Activated T-cell treated with anti-CD3 and anti-CD28 coated beads for 4 hours (primary cell): ENCODE data around the gene USP31.
A peak's percentile ranks its signal among the peaks of the same experiment; 100 is the strongest.
"Not testable (repeated sequence)": the region's sequence is repeated elsewhere in the genome, so short reads cannot be mapped to it uniquely, and the experiment has no call there.

Experiments
- DNase-seq: peaks from one replicate; pipeline ENCODE4 v3.0.0-alpha.2; 2020

The USP31 gene

DNA sequence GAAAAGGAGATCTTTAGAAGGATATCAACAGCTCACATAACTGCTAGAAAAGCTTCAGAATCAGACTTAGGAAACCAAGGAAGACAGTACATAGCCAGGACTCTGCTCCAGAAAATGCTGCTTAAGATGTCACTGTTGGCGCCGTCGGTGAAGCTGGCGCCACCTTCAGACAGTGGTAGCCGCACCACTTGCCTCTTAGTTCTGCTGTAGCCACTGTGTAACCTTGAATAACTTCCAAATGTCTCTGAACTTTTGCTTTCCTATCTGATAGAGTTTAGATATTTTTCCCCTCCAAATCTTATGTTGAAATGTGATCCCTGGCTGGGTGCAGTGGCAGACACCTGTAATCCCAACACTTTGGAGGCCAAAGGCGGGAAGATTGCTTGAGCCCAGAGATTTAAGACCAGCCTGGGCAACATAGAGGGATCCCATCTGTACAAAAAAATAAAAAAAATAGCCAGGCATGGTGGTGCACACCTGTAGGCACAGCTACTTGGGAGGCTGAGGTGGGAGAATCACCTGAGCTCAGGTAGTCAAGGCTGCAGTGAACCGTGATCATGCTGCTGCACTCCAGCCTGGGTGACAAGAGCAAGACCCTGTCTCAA lies 6.3 kb upstream of the USP31 start:
- no peak for DNase-seq

DNA sequence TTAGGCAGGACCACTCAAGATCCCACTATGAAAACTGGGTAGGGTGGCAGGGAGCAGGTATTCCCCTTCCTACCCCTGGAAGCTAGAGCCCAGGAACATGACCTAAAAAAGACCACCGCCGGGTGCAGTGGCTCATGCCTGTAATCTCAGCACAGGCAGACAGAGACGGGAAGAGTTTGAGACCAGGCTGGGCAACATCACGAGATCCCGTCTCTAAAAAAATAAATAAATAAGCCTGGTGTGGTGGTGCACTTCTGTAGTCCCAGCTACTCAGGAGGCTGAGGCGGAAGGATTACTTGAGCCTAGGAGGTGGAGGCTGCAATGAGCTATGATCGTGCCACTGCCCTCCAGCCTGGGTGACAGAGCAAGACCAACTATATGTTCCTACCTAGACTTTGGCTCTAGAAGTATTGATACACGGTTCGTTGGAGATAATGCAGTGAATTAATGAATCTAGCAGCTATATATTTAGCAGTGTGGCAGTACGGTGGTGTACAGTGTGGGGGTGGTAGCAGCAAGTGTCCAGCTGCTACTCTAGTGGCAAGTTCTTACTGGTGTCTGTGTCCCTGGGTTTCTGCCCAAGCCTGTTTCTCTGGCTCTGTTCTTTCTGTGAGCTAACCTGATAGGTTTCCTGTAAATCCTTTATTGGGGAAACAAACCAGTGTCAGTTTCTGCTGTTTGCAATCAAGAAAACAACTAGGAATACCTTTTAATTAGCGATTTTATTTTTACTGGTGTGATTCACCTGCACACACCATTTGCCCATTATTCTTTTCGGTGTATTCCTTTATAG lies 3.3 kb upstream of the USP31 start:
- no peak for DNase-seq

DNA sequence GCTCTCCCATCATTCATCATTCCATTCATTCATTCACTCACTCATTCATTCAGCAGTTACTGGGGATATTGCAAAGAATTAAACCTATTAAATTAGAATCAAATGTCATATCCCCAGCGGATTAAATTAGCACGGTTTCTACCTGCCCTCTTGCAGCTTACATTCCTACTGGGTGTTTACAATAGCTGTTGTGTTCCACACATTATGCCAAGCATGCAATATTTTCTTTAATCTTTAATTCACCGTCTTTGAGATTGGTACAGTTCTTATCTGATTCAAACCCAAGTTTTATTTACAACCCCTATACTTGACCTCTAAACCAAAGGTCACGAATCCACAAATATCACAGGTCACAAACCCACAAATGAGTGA lies 727 bp upstream of the USP31 start:
- DNase-seq, result no peak

DNA sequence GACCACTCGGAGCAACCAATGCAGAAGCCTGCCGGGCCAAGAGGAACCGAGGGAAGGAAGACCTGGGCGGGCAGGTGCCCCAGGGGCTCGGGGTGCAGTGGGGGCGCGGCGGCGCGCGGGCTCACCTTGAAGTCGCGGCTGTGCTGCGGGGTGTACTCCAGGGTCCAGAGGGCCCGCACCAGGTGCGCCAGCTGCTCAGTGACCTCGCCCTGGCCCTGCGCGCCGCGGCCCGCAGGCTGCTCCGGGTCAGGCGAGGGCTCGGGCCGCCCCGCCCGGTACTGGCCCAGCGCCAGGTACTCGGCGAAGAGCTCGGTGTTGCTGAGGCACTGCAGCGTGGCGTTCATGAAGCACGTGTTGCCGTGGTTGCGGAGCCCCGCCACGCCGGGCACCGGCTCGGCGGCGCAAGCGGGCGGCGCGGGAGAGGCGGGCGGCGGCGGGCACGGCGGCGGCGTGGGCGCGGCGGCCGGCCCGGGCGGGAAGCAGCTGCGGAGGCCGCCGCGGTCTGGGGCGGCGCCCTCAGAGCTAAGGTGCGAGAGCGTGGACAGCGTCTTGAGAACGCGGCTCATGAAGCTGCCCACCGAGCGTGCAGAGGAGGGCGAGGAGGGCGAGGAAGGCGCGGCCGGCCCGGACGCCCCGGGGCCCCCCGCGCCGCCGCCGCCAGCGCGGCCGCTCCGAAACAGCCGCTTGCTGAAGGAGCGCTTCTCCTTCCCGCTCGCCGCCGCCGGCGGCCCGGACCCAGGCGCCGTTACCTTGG lies 562 bp downstream of the USP31 start:
- DNase-seq, result peak; percentile 43

DNA sequence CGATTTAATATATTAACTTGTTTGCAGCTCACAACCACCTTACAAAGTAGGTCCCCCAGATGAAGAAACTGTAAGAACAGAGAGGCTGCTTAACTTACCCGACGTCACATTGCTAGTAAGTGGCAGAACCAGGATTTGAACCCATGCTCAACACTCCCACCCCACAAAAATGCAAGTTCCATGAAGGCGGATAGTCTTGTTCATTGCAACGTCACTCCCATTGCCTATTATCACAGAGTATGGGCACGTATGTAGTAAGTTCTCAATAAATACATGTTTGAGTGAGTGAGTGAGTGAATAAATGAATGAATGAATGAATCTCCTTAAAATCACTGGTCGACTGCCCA lies 1.1 kb downstream of the USP31 start:
- DNase-seq, result no peak

DNA sequence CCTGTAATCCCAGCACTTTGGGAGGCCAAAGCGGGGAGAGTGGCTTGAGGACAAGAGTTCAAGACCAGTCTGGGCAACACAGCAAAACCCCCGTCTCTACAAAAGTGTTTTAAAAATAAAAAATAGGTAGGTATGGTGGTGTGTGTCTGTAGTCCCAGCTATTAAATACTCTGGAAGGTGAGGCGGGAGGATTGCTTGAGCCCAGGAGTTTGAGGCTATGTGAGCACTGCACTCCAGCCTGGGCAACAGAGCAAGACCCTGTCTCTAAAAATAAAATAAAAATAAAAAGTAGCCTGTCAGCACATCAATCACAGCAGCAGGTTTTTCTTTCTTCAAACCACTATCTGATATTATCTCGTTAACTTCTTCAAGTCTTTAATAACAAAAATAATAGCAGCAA lies 1.6 kb downstream of the USP31 start:
- DNase-seq, result no peak

DNA sequence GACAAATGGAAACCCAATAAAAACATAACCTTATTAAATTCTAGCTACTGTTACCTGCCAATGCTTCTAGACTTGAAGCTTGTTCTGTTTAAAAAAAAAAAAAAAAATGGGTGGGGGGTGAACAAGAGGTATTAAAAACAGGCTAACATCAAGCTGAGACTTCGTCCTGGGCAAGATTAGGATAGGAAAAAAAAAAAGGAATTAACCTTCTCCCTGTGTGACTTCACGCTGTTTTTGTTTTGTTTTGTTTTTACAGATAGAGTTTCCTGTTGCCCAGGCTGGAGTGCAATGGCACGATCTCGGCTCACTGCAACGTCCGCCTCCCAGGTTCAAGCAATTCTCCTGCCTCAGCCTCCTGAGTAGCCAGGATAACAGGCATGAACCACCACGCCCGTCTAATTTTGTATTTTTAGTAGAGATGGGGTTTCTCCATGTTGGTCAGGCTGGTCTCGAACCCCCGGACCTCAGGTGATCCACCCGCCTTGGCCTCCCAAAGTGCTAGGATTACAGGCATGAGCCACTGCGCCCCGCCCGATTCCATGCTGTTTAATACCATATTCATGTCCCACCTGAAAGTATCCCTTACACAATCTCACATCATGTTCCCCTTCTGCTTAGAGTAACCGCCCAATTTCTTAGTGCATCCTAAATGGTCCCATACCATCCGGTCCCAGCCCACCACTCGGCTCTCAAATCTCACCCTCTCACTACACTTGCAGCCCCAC lies 2.2 kb downstream of the USP31 start:
- no peak for DNase-seq

DNA sequence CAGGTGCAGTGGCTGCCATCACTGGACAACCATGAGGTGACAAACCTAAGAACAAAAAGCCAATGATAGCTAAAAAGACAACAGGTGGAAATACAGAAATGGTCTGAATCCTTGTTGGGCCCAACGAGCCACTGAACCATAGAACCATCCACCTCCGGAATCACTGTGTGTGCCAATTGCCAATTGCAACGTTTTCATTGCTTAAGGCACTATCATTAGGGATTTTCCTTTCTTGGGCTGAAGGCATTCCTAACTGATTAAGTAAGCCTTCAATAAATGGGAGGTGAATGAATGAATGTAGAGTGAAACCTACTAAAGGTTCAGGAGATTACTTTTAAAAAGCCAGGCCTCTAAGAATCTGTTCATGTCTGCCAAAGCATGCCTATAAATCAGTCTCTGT lies 3.6 kb downstream of the USP31 start:
- no peak for DNase-seq

DNA sequence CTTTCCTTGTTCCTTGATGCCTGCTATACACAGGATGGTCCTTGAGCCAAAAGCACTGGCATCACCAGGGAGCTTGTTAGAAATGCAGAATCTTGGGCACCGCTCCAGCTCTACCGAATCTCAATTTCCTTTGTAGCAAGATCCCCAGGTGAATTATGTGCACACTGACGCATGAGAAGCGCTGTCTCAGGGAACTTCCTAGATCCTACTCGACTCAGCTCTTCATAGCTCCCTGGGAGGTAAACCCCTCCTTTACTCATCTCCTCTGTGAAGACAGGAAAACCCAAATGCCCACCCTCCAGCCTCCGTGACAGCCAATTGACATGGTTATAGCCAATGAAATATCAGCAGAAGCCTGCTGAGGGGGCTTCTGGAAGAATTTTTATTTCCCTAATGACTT lies 4.1 kb downstream of the USP31 start:
- no peak for DNase-seq

DNA sequence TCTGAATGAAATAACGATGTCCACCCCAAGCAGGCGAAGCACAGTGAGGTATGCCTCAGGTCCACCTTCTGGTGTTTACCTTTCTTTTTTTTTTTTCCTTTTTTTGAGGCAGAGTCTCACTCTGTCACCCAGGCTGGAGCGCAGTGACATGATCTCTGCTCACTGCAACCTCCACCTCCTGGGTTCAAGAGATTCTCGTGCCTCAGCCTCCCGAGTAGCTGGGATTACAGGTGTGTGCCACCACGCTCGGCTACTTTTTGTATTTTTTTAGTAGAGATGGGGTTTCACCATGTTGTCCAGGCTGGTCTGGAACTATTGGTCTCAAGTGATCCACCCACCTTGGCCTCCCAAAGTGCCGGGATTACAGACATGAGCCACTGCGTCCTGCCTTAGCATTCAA lies 4.9 kb downstream of the USP31 start:
- not testable (repeated sequence) for DNase-seq

DNA sequence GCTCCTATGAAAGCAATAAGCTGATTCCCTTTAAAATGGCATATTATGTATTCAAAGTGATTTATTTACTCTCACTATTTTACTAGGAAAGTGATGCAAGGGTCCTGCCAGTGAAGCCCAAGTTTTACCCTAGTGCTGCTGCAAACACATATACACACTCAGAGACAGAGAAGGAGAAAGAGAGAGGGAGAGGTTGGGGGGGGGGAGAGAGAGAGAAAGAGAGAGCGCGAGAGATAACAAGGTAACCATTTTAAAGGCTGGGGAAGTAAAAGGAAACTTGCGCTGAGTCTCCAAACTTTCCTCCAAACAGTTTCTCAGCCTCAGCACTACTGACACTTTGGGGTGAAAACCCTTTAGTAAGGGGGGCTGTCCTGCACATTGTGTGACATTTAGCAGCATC lies 5.9 kb downstream of the USP31 start:
- DNase-seq, result no peak

DNA sequence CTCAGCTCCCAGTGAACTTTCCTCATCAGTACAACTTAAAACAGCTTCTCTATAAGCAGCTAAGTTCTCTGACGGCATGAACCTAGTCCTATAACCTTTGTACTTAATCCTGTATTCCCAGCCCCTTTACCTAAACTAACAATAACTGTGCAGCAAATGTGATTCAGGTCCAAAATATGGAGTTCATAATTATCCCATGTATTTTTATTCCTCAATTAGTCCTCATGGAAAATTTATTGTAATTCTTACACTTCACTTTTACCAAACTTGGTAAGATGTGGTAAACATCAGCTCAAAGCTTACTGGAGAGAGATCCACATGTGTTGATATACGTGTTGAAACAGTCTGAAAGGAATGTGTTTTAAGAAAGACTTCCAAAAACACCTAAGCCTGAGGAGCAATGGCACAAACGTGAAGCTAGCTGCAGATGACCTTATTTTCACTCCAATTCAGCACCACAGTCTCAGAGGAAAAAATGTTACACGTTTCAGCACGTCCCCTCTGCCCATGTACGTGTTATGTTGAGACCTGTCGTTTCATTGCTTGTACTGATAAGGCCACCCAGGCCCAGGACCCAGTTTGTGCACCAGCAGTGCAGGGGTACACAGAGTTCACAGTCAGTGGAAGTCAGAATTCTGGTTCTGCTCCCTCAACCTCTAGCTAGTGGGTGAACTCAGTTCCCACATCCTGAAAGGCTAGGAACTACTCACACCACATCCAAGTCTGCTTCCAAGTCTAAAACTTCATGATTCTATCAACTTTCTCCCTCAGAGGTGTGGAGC lies 7.1 kb downstream of the USP31 start:
- DNase-seq, result no peak

DNA sequence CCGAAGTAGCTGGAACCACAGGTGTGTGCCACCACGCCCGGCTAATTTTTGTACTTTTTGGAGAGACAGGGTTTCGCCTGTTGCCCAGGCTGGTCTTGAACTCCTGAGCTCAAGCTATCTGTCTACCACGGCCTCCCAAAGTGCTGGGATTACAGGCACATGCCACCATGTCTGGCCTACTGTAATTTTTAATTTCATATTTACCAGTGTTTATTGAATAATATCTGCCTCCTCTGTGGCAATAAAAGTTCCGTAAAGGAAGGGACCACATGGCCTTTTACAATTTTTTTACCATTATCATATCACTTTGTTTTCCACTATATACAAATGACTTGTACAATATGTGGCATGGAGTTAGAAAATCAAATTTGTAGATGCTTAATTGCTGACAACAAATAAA lies 7.8 kb downstream of the USP31 start:
- no peak for DNase-seq

DNA sequence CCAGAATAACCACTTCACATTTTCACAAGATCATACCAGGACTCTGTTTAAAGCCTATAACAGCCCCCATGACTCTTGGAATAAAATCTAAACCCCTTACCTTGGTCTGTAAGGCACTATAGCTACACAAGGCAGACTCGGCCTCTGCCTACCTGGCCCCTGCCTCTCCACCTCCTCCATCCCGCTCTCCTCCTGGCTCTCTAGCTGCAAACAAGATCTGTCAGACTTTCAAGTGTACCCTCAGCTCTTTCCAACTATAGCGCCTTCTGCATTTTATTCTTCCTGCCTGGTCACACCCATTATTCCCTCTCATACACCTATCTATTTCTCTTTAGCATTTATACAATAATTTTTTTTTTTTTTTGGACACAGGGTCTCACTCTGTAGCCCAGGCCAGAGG lies 8.2 kb downstream of the USP31 start:
- DNase-seq, result no peak

DNA sequence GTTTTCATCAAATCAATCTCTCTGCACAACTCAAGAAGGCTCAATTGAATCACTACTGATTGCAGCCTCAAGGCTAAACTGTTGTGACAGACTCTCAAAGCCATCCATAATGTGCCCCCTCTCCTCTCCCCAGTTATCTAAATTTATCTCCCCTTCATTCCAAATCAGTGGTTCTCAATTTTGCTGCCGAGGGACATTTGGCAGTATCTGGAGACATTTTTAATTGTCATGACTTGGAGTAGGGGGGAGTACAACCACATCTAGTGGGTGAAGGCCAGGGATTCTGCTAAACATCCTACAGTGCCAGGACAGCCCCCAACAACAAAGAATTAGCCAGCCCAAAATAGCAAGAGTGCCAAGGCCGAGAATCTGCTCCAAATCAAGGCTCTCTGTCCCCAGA lies 9.1 kb downstream of the USP31 start:
- no peak for DNase-seq

DNA sequence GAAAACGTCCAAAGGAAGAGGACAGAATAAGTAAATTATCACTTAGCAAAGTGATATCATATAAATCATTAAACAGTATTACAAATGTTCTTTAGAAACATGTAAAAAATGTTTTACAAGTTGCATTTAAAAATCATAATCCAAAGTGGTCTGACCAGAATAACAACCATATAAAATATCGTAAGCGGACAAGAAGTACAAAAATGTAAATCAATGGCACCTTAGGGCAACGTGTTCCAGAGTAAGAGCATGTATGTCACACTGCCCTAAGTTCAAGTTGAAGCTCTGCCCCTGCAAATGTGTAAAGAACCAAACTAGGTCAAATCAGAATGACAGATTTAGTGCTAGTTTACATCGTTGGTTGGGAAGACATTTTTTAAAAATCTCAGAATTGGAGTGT lies 11.4 kb downstream of the USP31 start:
- DNase-seq, result no peak

DNA sequence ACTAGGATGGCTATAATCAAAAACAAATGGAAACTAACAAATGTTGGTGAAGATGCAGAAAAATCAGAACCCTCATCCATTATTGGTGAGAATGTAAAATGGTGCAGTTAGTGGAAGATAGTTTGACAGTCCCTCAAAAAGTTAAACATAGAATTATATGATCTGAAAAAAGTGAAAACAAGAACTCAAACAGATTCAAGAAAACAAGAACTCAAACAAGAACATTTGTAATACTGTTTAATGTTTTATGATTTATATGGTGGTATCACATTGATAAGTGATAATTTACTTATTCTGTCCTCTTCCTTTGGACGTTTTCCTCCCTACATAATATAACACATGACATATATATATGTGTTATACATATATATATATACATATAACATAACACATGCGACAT lies 12.0 kb downstream of the USP31 start:
- DNase-seq, result no peak

DNA sequence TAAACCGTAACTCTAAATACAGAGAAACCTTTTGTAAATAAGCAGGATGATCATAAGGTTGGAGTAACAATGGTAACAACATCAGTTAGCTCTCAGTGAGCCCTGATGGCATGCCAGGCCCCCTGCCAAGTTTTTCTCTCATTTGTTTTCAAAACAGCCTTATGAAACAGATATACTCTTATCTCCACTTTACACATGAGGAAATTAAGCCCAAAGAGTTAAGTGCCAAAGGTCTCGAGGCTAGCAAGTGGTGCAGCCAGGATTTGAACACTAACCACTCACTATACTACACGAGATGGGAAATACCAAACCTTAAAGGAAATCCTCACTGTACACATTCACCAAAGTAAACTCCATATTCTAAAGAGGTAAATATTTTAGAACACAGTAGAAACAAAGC lies 15.0 kb downstream of the USP31 start:
- DNase-seq, result no peak

DNA sequence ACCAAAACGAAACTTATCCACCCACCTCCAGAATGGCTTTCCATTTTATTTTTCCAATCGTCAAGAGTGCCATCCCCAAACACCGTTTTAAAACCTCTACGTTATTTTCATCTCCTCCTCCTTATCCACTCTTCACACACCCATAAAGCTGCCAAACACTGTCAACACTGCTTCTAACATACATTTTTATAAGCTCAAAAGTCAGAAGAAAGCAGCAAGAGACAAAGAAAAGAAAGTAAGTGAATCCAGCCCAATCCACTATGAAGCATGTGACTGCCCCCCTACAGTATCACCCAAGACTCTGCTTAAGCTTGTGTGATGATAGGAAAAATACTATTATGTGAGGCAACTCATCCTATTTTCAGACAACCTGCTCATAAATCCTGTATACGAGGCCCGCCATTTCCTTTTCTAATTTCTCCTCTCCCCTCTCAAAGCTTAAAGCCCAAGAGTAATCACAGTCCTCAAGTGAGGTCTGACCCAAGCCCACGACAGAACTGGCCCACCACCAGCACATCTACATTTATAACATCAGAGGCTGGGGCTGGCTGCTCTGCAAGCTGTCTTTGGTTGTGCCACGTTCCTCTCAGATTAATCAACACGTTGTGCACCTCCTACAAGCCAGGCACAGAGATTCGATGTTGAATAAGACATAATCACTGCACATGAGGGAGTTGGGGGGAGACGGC lies 16.3 kb downstream of the USP31 start:
- no peak for DNase-seq

DNA sequence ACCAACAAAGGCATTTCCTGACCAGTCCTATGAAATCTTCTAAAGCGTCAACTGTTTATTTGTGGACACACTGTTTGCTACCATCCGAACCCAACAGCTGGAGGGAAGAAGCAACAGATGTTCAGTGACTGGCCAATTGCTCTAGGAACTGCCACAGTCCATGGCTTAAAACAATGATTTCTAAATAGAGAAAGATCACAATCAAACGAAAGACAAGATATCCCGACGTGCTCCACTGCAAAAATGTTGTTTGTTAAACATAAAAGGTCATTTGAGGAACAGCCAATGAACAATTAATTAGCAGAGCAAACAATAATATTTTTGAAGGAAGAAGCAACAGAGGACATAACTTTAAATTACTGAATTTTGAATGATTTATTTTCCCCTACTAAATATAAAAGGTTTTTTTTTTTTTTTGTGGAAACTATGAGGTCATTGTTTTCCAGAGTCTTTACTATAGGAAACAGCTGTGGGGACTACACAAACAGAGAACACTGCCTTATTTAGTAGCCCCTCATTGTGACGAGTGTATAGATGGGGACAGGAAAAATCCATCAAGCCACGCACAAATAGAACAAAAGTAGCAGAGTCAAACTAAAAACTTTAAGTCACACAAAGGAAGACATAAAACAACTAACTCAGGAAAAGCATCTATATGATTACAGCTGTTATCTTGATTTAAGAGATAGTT lies 17.2 kb downstream of the USP31 start:
- DNase-seq, result no peak

DNA sequence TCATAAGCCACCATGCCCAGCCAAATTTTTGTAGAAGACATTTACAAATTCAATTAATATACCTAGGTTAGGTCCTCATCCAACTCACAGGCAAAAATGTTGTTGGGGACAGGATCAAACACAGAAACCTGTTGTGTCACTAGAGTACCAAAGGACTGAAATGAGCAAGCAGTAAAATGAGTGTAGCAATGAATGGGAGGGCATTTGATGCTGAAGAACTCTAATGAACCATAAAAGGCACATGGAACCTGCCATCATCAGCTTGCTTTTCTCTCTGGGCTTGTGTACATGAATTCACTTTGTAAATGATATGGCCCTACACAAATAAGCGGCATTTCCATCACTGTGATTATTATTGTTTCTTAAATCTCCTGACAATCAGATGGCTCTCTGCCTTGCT lies 17.8 kb downstream of the USP31 start:
- no peak for DNase-seq

DNA sequence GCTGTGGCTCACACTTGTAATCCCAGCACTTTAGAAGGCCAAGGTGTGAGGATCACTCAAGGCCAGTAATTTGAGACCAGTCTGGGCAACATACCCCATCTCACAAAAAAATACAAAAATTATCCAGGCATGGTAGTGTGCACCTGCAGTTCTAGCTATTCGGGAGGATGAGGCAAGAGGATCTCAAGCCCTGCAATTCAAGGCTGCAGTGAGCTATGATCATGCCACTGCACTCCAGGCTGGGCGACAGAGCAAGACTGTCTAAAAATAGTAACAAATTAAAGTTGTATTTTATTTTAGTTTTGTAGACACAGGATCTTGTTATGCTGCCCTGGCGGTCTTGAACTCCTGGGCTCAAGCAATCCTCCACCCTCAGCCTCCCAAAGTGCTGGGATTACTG lies 18.2 kb downstream of the USP31 start:
- no peak for DNase-seq
